Prostate gland (tissue), 2 donors: Measurements from ENCODE around the gene TSPAN15. TPM values are rescaled to one million over a fixed set of nuclear protein-coding genes. Genes with fewer than 3 reads are reported as not detected.

Experiments
- DNase-seq: peaks from one replicate; pipeline ENCODE4 v3.0.0-alpha.2; 2019; ENCODE audit warnings: low spot score
- H3K27ac ChIP-seq, 2 donors: fragments of 200-600 bp; sonication (generic); 2 replicates each; pipeline ENCODE4 v1.5.1; 2017 to 2019
- H3K27me3 ChIP-seq: fragments of 200-600 bp; sonication (generic); replicated peaks from 2 replicates; pipeline ENCODE4 v1.5.1; 2019; ENCODE audit not compliant: insufficient read depth
- H3K36me3 ChIP-seq, 2 donors: fragments of 200-600 bp; sonication (generic); 1 replicate in 1 of 2; 2 replicates in 1 of 2; pipeline versions ENCODE4 v1.5.1 to v1.8.1; 2017 to 2019
- H3K4me1 ChIP-seq: fragments of 200-600 bp; sonication (generic); replicated peaks from 2 replicates; pipeline ENCODE4 v1.5.1; 2019
- H3K4me3 ChIP-seq, 2 donors: fragments of 200-600 bp; sonication (generic); 2 replicates each; pipeline ENCODE4 v1.5.1; 2017 to 2019
- H3K9me3 ChIP-seq: fragments of 200-600 bp; sonication (generic); 2 replicates; pipeline ENCODE4 v1.5.1; 2017
- CTCF ChIP-seq, 4 experiments: fragments of 200-600 bp in 2 of 4; fragments of 450-650 bp in 2 of 4; sonication (generic) in 2 of 4; IDR thresholded peaks; 1 replicate in 3 of 4; 2 replicates in 1 of 4; pipeline ENCODE4 v1.5.1; 2016 to 2019; ENCODE audit warnings: antibody characterized with exemption in 4 of 4, mild to moderate bottlenecking in 2 of 4, moderate library complexity in 2 of 4
- POLR2A ChIP-seq: fragments of 450-650 bp; IDR thresholded peaks from one replicate; pipeline ENCODE4 v1.6.1; 2016; ENCODE audit warnings: antibody characterized with exemption, mild to moderate bottlenecking
- POLR2AphosphoS5 ChIP-seq: sonication (generic); formaldehyde crosslinking; IDR thresholded peaks from one replicate; pipeline ENCODE4 v1.6.1; 2017; ENCODE audit warnings: antibody characterized with exemption
- WGBS: methylation state at CpG from one replicate; pipeline ENCODE4 v1.1.5; 2018; 5-methylcytosine and 5-hydroxymethylcytosine counted together
- intact Hi-C: fragments of 100-400 bp; cut with DNase I; formaldehyde crosslinking; loops from one replicate; pipeline ENCODE4 v1.14.2; 2022
- total RNA-seq, 2 donors: library from RNA; depleted of rRNA; stranded (reverse); fragments of >200 nt; gene quantifications; one replicate each; pipeline ENCODE4 v1.1.0, GENCODE V29; 2016

TSPAN15 gene
- 10 to 100 TPM; 78.8 to 85.3 TPM for total RNA-seq

- H3K4me3 ChIP-seq, result peak within 1 kb of the TSS; percentile 60 to 73
- WGBS, result 1% methylated on average over 44 of the region's 45 CpGs
- H3K36me3 ChIP-seq, result no peaks in the 10 kb centered on the region
- TF ChIP-seq POLR2AphosphoS5, result peak; percentile 83
- peak in 2 of 4 experiments; percentile 31 to 61 for TF ChIP-seq CTCF (IDR thresholded peaks at IDR 0.05)
- TF ChIP-seq POLR2A, result peak; percentile 85
- intact Hi-C loops, result loop anchor here (2.0 to 5.0 kb wide), 2 partner anchors 36 to 56 kb away; no protein-coding TSS in a partner anchor
- H3K4me1 ChIP-seq, result peaks cover 6% of the 10 kb centered on the region
- no peaks in the 10 kb centered on the region for H3K27me3 ChIP-seq
- no peaks in the 10 kb centered on the region for H3K9me3 ChIP-seq
- peak within 1 kb of the TSS; percentile 84 to 88 for H3K27ac ChIP-seq
- peak; percentile 92 for DNase-seq
These were observed at the start of gene TSPAN15 for GRCh38 chr10:69451209-69451783. TSPAN15 (plus strand) TSS chr10:69451465; CDS start chr10:69451595, 130 bp downstream.

- H3K9me3 ChIP-seq, result no peaks in the 10 kb centered on the region
- no peaks in the 10 kb centered on the region for H3K4me1 ChIP-seq
- H3K27ac ChIP-seq, result no peak overlapping the region
- no peak overlapping the region for H3K4me3 ChIP-seq
- no peaks in the 10 kb centered on the region for H3K27me3 ChIP-seq
- no peak for TF ChIP-seq CTCF (IDR thresholded peaks at IDR 0.05)
- no peak for TF ChIP-seq POLR2AphosphoS5
- DNase-seq, result no peak
- peaks cover 0 to 7% of the 10 kb centered on the region in 2 donors for H3K36me3 ChIP-seq
- 51% methylated on average over 6 of the region's 6 CpGs for WGBS
- intact Hi-C loops, result no loop called here
These were observed 48.9 kb upstream of the TSPAN15 start for GRCh38 chr10:69402386-69402785.

DNA sequence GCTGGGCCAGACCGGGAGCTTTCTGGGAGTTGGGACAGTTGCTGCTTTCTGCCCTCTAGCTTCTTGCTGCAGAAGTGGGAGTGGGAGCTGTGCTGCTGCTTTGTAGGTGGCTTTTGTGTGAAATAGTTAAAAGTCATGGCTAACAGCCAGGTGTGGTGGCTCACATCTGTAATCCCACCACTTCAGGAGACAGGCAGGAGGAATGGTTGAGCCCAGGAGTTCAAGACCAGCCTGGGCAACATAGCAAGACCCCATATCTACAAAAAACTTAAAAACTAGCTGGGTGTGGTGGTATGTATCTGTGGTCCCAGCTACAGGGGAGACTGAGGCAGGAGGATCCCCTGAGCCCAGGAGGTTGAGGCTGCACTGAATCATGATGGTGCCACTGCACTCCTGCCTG lies 48.2 kb upstream of the TSPAN15 start:
- WGBS, result 71% methylated on average over 1 of the region's 1 CpG
- H3K36me3 ChIP-seq, result peaks cover 0 to 7% of the 10 kb centered on the region in 2 donors
- H3K9me3 ChIP-seq, result no peaks in the 10 kb centered on the region
- TF ChIP-seq POLR2A (no peak), CTCF (IDR thresholded peaks at IDR 0.05) (no peak), POLR2AphosphoS5 (no peak)
- no peak overlapping the region for H3K4me3 ChIP-seq
- H3K27ac ChIP-seq, result no peak overlapping the region
- DNase-seq, result no peak
- intact Hi-C loops, result no loop called here
- H3K4me1 ChIP-seq, result peaks cover 2% of the 10 kb centered on the region
- no peaks in the 10 kb centered on the region for H3K27me3 ChIP-seq

- Histone ChIP-seq H3K4me1 (peaks cover 3% of the 10 kb centered on the region), H3K27ac (no peak overlapping the region), H3K36me3 (peaks cover 0 to 7% of the 10 kb centered on the region in 2 donors), H3K9me3 (no peaks in the 10 kb centered on the region), H3K4me3 (no peak overlapping the region), H3K27me3 (no peaks in the 10 kb centered on the region)
- TF ChIP-seq CTCF (IDR thresholded peaks at IDR 0.05), result no peak
- TF ChIP-seq POLR2AphosphoS5, result no peak
- no peak for TF ChIP-seq POLR2A
- no peak for DNase-seq
- intact Hi-C loops, result no loop called here
- 66% methylated on average over 3 of the region's 3 CpGs for WGBS
These were observed 47.7 kb upstream of the TSPAN15 start for GRCh38 chr10:69403519-69403918.

DNA sequence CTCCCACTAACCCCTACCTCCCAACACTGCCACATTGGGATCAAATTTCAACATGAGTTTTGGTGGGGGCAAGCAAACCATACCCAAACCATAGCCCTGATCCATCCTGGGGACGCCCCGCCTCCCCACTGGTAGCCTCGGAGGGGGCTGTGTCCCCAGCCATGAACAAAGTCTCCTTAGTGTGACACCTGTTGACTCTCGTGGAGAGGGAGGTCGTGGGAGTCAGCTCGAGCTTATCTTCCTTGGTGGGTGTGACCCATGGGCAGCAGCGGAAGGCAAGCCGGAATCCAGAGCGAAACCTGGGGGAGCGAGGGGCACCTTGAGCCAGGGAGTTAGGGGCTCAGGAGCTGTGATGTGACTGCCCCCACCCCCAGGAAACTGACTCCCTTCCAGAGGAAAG lies 46.5 kb upstream of the TSPAN15 start:
- intact Hi-C loops, result loop anchor here (5.0 kb wide), 2 partner anchors 103 to 233 kb away; no protein-coding TSS in a partner anchor
- H3K27ac ChIP-seq, result no peak overlapping the region
- peaks cover 0 to 7% of the 10 kb centered on the region in 2 donors for H3K36me3 ChIP-seq

More for the DNA sequence above, 46.5 kb upstream of the TSPAN15 start:
- H3K4me1 ChIP-seq, result peaks cover 3% of the 10 kb centered on the region
- no peaks in the 10 kb centered on the region for H3K9me3 ChIP-seq
- WGBS, result 80% methylated on average over 10 of the region's 10 CpGs
- no peak for TF ChIP-seq POLR2AphosphoS5
- no peak for TF ChIP-seq CTCF (IDR thresholded peaks at IDR 0.05)
- TF ChIP-seq POLR2A, result no peak
- DNase-seq, result no peak
- no peaks in the 10 kb centered on the region for H3K27me3 ChIP-seq
- H3K4me3 ChIP-seq, result no peak overlapping the region
